Measurements from ENCODE around the gene MACF1.
"Not testable (repeated sequence)": the region's sequence is repeated elsewhere in the genome, so short reads cannot be mapped to it uniquely, and the experiment has no call there.

Gene MACF1

DNA sequence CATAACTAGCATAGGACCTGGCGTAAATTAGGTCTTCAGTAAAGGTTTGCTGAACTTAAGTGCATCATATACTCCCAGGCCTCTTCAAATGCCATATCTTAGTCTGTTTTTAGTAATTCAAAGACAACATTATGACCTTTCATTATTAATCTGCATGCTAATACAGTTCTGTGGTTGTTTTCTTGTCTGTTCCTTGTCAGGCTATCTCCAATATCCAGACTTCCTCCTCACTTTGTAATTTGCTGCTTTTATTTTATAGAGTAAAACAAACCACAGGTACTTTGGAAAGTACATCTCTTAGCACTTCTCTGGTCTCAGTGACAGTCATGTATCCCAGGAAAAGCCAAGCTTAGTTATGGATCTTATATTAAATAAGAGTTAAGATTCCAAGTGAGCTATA, 221.9 kb downstream of the MACF1 start:
- DNase-seq, result no peak

DNA sequence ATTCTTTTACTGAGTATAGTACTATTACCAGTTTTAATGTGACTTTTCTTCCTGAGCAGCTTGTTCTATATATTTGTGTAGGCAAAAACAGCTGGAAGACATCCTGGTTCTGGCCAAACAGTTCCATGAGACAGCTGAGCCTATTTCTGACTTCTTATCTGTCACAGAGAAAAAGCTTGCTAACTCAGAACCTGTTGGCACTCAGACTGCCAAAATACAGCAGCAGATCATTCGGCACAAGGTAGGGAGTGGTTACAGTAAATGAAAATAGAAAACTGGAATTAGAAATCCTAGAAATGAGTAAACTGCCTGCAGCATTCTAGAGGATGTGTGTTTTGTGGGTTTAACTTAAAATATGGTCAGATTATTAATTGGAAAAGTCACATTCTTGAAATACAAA, 222.9 kb downstream of the MACF1 start:
- DNase-seq, result no peak

DNA sequence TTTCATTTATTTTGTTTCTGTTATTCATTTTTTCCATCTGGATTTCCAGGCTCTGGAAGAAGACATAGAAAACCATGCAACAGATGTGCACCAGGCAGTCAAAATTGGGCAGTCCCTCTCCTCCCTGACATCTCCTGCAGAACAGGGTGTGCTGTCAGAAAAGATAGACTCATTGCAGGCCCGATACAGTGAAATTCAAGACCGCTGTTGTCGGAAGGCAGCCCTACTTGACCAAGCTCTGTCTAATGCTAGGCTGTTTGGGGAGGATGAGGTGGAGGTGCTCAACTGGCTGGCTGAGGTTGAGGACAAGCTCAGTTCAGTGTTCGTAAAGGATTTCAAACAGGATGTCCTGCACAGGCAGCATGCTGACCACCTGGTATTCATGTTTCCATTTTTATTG, 223.4 kb downstream of the MACF1 start:
- no peak for DNase-seq

DNA sequence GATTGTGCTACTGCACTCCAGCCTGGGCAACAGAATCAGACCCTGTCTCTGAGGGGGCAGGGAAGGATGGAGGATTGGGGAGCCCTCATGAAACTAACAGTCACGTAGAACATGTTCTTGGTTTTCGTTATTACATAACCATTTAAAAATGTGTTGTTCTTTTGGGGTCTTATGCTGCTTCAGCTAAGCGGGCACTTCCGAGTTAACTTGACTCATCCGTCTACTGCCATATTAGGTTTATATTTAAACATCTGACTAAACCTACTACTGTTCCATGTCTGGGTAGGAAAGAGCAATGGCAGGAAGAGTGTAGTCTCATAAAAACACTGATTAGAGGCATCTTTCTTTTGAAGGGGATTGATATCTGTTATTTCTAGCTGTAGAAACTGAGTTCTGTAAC, 227.4 kb downstream of the MACF1 start:
- no peak for DNase-seq

DNA sequence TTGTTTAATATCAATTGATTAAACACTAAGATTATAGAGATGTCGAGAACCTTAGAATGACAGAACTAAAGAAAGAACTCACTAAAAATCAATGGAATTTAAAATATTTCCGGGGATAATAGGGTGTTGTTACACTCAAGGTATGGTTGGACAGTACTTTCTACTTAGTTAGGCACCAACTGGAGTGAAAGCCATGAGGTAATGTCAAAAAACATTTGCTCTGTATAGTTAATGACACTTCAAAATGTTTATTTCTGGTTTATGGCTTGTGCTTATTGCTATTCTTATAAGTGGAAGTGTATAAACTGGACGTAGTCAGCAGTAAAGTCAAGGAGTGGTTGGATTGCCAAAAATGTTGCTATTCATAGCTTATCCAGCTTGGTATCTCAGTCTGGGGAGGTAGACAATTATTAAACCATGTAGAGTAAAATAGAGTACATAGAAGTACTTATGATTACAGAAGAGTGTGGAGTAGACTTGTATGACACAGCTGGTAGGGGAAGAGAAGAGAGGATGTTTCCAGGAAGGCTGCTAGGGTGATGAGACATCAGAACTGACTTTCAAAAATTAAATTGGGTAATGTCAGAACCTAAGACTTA, 230.4 kb downstream of the MACF1 start:
- peak; percentile 93 for DNase-seq

DNA sequence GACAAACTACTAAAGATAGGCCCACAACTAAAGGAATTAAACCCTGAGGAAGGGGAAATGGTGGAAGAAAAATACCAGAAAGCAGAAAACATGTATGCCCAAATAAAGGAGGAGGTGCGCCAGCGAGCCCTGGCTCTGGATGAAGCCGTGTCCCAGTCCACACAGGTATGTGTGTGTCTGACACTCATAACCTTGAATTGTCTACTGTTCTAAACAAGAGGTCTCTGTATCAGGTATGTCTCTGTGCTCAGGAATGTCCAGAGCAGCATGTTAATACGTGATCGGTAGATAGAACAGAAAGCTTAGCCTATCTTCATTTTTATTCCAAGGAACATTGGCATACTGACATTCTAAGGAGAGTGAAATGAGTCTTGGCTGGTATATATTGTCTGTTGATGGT, 231.1 kb downstream of the MACF1 start:
- no peak for DNase-seq

DNA sequence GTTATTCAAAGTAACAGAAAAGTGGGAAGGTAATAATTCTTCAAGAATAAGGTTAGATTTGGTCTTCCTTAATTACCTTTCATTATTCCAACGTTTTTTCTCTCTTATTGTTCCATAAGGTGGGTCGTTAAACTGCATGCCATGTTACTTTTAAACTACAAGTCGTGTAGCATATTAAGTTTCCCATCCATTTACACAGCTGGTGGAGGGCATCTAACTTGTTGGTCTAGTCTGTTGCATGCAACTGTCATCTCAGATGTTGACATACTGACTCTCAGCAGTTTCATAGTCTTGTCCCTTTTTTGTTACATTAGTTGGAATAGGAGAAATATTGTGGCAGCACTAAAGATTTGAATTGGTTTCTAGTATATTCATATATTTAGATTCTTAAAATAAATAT, 232.3 kb downstream of the MACF1 start:
- no peak for DNase-seq

DNA sequence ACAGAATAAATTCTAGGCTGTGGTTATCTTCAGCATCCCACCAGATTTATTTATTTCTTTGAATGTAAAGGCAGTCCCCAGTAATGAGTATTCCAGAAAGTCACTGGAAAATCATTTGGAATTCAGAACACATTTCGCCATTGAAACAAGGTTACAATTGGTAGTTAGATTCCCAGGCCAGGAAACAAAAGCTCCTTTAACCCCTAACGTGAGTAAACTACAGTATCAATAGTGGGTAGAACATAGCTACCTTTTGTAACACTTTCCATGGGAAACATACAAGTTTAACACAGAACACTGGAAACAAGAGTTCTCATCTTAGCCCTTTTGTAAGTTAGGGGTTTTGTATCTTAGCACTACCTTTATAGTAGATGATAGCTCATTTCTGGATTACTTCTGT, 233.5 kb downstream of the MACF1 start:
- DNase-seq, result no peak

DNA sequence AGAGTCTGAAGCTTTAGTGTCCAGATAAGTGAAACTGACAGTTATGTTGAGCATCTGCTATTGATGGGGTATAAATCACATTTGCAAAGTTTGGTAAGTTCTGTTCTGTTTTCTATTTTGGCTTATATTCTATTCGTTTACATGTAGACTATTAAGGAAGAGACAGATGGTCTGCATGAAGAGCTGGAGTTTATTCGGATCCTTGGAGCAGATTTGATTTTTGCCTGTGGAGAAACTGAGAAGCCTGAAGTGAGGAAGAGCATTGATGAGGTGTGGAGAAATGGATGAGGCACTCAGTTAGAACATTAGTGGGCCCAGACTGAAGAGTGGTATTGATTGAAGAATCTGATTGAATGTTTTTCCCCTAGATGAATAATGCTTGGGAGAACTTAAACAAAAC, 236.4 kb downstream of the MACF1 start:
- DNase-seq, result no peak

DNA sequence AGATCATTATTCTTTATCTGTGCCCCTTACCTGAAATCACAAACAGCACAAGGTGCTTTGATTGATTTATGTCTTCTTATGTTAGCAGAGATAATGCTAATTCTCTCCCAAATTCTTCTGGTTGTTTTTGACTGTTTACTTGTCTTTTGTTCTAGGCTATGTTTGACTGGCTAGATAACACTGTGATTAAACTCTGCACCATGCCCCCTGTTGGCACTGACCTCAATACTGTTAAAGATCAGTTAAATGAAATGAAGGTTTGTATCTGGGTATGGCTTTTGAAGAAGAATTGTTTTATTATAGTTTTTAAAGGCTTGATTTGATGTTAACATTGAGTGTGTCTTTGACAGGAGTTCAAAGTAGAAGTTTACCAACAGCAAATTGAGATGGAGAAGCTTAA, 237.3 kb downstream of the MACF1 start:
- DNase-seq, result no peak

DNA sequence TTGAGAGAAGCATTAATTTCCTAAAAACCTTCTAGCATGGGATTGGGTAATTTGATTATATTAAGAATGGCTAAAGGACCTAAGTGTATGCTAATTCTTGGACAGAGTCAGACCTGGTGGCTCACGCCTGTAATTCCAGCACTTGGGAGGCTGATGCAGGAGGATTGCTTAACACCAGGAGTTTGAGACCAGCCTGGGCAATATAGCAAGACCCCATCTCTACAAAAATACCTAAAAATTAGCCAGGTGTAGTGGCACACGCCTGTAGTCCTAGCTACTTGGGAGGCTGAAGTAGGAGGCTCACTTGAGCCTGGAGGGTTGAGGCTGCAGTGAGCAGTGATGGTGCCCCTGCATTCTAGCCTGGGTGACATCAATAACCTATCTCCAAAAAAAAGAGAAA, 241.1 kb downstream of the MACF1 start:
- DNase-seq, result no peak

DNA sequence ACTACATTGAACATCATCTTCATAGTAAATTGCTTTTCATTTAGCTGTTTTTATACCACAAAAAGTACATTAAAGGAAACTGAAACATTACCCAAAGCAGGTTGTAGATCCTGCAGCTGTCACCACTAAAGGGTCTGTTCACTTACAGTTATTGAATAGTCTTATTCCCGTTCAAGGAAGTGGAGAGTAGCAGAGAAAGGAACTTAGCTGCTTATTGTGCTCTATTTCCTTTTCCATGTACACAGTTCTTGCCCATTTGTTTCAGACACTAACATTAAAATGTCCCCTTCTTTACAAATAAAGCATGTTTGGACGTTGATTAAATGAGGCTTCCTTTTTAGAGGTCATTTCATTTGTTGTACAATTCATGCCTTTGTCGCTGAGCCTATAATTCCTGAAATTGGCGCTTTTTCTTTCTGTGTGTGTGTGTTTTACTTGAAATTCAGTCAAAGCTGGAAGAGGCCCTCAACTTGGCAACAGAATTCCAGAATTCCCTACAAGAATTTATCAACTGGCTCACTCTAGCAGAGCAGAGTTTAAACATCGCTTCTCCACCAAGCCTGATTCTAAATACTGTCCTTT, 242.6 kb downstream of the MACF1 start:
- no peak for DNase-seq

DNA sequence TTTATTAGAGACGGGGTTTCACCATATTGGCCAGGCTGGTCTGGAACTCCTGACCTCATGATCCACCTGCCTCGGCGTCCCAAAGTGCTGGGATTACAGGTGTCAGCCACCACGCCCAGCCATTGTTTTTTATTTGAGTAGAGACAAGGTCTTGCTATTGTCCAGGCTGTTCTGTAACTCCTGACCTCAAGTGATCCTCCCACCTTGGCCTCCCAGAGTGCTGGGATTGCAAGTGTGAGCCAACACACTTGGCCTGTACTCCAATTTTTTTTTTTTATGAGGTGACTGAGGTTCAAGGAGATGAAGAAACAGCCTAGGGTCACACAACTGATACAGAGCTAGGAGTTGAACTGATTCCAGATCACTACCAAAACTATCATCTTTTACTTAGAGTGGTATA, 245.5 kb downstream of the MACF1 start:
- DNase-seq, result not testable (repeated sequence)

DNA sequence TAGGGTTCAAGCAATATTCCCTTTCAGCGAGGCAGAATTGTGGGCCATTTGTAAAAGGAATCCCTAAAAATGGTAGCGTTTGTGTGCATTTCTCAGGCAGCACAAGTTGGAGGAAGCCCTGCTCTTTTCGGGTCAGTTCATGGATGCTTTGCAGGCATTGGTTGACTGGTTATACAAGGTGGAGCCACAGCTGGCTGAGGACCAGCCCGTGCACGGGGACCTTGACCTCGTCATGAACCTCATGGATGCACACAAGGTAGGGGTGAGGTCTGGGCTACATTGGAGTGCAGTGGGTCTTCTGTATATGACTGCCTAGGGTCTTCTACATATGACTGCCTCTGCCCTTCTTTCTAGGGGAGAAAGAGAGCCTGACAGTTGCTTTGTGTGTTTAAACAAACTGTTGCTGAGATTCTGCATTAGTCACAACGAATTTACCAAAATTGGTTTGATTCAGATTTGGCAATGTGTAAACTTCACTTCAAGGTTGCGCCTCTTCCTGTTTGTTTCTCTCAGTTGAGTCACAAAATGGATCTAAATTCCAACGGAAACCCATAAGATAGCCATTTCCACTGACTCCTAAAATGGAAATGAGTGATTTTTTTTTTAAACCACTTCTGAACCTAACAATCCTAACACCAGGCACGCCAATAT, 246.6 kb downstream of the MACF1 start:
- no peak for DNase-seq

DNA sequence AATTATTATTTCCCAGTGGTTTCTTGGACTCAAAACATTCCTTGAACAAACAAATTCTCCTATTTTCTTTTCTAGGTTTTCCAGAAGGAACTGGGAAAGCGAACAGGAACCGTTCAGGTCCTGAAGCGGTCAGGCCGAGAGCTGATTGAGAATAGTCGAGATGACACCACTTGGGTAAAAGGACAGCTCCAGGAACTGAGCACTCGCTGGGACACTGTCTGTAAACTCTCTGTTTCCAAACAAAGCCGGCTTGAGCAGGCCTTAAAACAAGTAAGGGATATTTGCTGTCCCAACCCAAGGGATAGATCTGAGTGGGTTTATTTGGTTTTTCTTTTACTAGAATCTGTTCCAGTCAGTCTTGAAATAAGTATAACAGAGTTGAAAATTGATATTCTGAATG, 247.6 kb downstream of the MACF1 start:
- DNase-seq, result no peak

DNA sequence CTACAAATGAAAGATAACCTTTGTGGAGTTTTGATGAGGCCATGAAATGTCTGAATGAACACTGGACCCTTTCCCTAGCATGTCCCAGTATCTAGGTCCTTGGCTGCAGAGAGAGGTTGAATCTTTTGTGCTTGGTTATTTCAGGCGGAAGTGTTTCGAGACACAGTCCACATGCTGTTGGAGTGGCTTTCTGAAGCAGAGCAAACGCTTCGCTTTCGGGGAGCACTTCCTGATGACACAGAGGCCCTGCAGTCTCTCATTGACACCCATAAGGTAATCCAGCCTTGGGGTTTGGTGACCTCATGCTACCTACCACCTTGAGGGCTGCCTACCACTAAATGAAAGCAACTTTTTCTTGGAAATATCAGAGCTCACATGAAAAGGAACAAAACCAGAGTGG, 248.0 kb downstream of the MACF1 start:
- no peak for DNase-seq

DNA sequence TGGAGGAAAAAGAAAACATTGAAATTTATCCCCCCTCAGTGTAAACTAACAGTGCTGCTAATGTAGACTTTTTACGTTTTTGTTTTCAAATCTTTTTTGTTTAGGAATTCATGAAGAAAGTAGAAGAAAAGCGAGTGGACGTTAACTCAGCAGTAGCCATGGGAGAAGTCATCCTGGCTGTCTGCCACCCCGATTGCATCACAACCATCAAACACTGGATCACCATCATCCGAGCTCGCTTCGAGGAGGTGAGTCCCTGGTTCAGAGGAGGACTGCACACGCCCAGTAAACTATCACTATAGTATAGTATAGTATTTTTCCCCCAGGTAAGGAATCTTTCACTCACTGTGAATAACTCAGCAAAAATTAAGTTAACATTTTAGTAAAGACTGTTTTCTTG, 249.1 kb downstream of the MACF1 start:
- no peak for DNase-seq

DNA sequence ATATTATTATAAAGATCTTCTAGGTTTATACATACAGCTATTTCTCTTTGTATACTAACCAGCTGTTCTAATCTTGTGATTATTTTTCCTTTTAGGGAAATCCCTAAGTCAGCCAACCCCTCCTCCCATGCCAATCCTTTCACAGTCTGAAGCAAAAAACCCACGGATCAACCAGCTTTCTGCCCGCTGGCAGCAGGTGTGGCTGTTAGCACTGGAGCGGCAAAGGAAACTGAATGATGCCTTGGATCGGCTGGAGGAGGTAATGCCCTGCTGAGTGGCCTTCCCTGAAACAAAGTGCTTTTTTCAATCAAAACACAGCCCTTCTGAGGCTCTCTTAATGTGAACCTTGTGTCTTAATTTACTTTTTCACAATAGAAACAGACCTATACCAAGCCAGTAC, 254.5 kb downstream of the MACF1 start:
- no peak for DNase-seq

DNA sequence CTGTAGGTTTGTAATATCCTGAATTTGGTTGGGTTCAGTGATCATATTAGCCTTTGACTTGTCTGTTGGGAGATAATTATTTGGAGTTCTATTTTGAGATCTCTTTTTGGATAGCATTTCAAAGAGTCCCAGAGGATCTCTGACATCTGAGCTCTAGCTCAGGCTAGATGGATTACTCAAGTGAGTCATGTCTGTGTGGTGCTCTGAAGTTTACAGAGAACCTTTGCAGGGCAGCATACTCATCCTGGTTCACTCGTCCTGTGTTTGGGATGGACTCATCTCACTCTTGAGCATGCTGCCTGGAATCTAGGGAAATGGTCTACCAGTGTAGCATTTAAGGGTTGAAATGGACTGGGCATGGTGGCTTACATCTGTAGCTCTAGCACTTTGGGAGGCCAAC, 257.6 kb downstream of the MACF1 start:
- no peak for DNase-seq

DNA sequence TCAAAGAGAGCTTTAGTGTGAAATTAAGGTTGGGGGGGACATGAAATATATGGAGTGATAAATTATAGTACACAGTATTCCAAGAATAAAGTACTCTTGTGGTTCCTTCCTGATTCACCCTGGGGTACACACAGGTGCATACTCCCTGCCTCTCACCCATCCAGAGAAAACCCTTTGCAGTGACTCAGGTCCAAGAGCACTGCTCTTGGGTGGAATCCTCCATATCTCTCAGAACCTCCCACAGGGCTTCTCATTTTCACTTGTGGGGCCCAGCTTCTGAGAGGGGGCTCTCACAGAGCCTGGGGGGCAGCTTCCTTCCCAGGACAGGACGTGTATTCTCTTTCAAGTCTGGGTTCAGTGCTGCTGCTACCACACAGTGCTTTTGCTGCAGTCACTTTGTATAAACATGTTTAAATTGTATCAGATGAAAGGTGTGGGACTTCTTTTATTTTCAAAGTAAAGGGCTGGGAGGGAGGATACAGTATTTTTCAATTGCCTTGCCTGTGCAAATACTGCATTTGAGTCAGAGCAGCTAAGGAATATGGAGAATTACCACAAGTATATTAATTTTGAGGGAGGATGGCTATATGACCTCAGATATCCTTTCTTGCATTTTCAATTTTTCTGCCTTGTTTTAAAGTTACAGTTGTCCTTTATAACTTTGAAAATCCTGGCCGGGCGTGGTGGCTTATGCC, 262.1 kb downstream of the MACF1 start:
- DNase-seq, result no peak

DNA sequence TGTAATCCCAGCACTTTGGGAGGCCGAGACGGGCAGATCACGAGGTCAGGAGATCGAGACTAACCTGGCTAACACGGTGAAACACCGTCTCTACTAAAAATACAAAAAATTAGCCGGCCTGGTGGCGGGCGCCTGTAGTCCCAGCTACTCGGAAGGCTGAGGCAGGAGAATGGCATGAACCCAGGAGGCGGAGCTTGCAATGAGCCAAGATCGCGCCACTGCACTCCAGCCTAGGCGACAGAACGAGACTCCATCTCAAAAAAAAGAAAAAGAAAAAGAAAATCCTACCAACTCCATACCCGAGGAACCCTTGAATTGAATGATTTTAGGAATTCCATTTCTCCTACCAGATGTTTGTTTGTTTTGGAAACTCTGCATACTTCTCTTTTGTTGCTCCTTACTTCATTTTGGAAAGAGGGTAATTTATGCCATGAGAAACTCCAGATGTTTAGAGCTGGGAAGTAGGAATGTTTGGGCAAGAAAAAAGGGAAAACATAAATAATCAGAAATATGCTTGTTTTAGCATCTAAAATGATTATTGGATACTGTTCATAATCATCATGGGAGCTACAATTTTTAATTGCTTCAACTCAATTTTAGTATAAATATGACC, 262.7 kb downstream of the MACF1 start:
- not testable (repeated sequence) for DNase-seq

DNA sequence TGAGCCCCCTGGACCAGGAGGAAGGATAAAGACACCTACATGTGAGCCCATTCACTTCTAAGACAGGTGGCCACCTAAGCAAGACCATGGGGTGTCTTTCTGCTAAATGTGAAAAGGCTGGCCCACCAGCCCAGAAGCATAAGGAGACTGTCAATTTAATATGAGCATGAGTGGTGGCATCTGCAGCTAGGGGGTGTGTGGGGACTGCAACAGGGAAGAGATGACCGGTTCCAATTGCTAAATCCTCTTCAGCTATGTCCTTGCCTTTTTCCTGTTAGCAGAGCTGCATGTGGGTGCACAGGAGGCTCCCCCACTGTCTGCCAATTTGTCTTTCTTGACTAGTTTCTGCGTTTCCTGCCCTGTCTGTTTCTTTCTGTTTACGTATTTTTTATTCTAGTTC, 264.7 kb downstream of the MACF1 start:
- DNase-seq, result no peak

DNA sequence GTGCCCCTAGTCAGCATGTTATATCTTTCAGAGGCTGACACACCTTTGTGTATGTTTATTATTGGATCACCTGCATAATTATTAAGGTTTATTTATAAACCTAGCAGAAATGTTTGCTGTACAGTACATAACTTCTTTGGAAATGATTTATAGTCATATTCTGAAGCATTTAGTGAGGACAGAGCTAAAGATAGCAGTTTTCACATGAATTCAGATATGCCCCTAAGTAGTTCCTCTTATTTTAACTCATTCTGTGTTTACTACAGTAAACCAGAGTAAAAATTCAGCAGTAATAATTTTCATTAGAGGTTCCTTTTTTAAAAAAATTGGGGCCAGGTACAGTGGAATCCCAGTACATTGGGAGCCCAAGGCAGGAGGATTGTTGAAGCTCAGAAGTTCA, 265.5 kb downstream of the MACF1 start:
- DNase-seq, result no peak

DNA sequence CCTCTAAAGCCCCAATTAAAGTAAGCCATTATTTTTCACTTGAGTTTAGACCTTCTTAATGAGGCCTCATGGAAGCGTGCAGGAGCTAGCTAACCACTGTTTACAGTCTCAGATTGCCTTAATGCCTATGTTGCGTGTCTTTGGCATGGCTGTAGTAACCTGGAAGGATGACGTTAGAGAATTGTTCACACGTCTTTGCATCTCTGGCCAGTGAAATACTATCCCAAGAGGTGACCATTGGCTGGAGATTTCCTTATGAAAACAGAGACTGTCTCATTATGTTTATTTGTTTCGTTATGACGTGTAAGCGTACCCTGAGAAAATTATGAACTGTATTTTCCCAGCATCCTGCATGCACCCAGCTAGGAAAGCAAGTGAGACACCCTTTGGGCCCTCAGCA, 268.3 kb downstream of the MACF1 start:
- no peak for DNase-seq
